SK-N-SH (cell line): ENCODE results near the gene ATP2B3. TPM values are rescaled to one million over a fixed set of nuclear protein-coding genes. Genes with fewer than 3 reads are reported as not detected.

Experiments
- CTCF ChIA-PET: fragments of 300-600, 350-600 bp; formaldehyde crosslinking; extraction: SDS; loops from one replicate; lab custom pipeline; 2021; lab: Yijun Ruan, JAX
- POLR2A ChIA-PET: fragments of 350-600 bp; sonication (Branson Sonifier 250); formaldehyde crosslinking; extraction: SDS; loops from one replicate; lab custom pipeline; 2020; ENCODE audit warnings: antibody characterized with exemption, inconsistent platforms; lab: Yijun Ruan, JAX
- DNase-seq: peaks from one replicate; pipeline ENCODE4 v3.0.0; 2012
- H2AFZ ChIP-seq: fragments of 200-600 bp; sonication (generic); 2 replicates; pipeline ENCODE4 v1.8.1; 2016; ENCODE audit warnings: antibody characterized with exemption, mild to moderate bottlenecking, low read depth
- H3F3A ChIP-seq: fragments of 200-600 bp; sonication (generic); replicated peaks from 2 replicates; pipeline ENCODE3; 2016; ENCODE audit warnings: antibody characterized with exemption, mild to moderate bottlenecking; ENCODE audit not compliant: insufficient read depth
- H3K27ac ChIP-seq, 2 experiments: fragments of 200-500 bp in 1 of 2; fragments of 200-600 bp in 1 of 2; sonication (Bioruptor generic) in 1 of 2; sonication (generic), shearing (Covaris generic) in 1 of 2; 2 replicates each; pipeline versions ENCODE4 v1.5.1 to v1.6.1; 2014 to 2016; ENCODE audit warnings: low read depth in 2 of 2, inconsistent platforms in 1 of 2, low read length in 1 of 2, mild to moderate bottlenecking in 1 of 2, mixed read lengths in 1 of 2
- H3K27me3 ChIP-seq: fragments of 200-600 bp; sonication (generic), shearing (Covaris generic); 2 replicates; pipeline ENCODE4 v1.6.1; 2016; ENCODE audit warnings: mixed run types; ENCODE audit not compliant: insufficient read depth
- H3K36me3 ChIP-seq, 2 experiments: fragments of 200-500 bp in 1 of 2; fragments of 200-600 bp in 1 of 2; sonication (Bioruptor generic) in 1 of 2; sonication (generic) in 1 of 2; replicated peaks in 1 of 2; 2 replicates each; pipeline versions ENCODE3 to v1.5.1; 2014 to 2016; ENCODE audit warnings: low read length in 1 of 2, mild to moderate bottlenecking in 1 of 2; ENCODE audit not compliant: insufficient read depth in 2 of 2, control insufficient read depth in 1 of 2
- H3K4me1 ChIP-seq, 2 experiments: fragments of 200-500 bp in 1 of 2; fragments of 200-600 bp in 1 of 2; sonication (Bioruptor generic) in 1 of 2; sonication (generic), shearing (Covaris generic) in 1 of 2; 2 replicates each; pipeline versions ENCODE4 v1.5.1 to v1.6.1; 2014 to 2016; ENCODE audit warnings: low read depth in 1 of 2, low read length in 1 of 2, mixed run types in 1 of 2; ENCODE audit not compliant: insufficient read depth in 2 of 2, control insufficient read depth in 1 of 2
- H3K4me2 ChIP-seq: fragments of 200-600 bp; sonication (generic), shearing (Covaris generic); 2 replicates; pipeline ENCODE4 v1.6.1; 2017; ENCODE audit warnings: mixed run types
- H3K4me3 ChIP-seq, 2 experiments: fragments of 200-500 bp in 1 of 2; fragments of 200-600 bp in 1 of 2; sonication (Bioruptor generic) in 1 of 2; sonication (generic), shearing (Covaris generic) in 1 of 2; 2 replicates each; pipeline versions ENCODE4 v1.5.1 to v1.8.1; 2014 to 2016; ENCODE audit warnings: low read depth in 2 of 2, inconsistent platforms in 1 of 2, low read length in 1 of 2, mild to moderate bottlenecking in 1 of 2, mixed read lengths in 1 of 2, moderate library complexity in 1 of 2
- H3K79me2 ChIP-seq: fragments of 200-600 bp; sonication (generic); 2 replicates; pipeline ENCODE4 v1.8.1; 2017; ENCODE audit warnings: mild to moderate bottlenecking; ENCODE audit not compliant: insufficient read depth
- H3K9ac ChIP-seq: fragments of 200-600 bp; sonication (generic); 2 replicates; pipeline ENCODE4 v1.6.1; 2017; ENCODE audit warnings: mixed run types
- H3K9me2 ChIP-seq: fragments of 200-600 bp; sonication (generic); 2 replicates; pipeline ENCODE4 v1.6.1; 2017; ENCODE audit warnings: mixed run types
- H3K9me3 ChIP-seq: fragments of 200-600 bp; sonication (generic); 2 replicates; pipeline ENCODE4 v1.6.1; 2017; ENCODE audit warnings: mixed run types, mild to moderate bottlenecking, moderate library complexity
- H4K20me1 ChIP-seq: fragments of 200-600 bp; sonication (generic); 2 replicates; pipeline ENCODE4 v1.6.1; 2017; ENCODE audit warnings: mild to moderate bottlenecking, mixed run types; ENCODE audit not compliant: insufficient read depth
- CHD2 ChIP-seq: fragments of 150-350 bp; IDR thresholded peaks from 2 replicates; pipeline ENCODE4 v1.6.1; 2018; ENCODE audit warnings: low read length; ENCODE audit not compliant: partially characterized antibody
- CTCF ChIP-seq: fragments of 200-600 bp; sonication (generic); IDR thresholded peaks from 2 replicates; pipeline ENCODE4 v1.6.1; 2017; ENCODE audit warnings: antibody characterized with exemption, mild to moderate bottlenecking, moderate library complexity
- FOXM1 ChIP-seq: IDR thresholded peaks from 2 replicates; pipeline ENCODE4 v1.4.0; 2012; ENCODE audit warnings: low read depth, mild to moderate bottlenecking
- GABPA ChIP-seq: IDR thresholded peaks from 2 replicates; pipeline ENCODE4 v1.4.0; 2012; ENCODE audit warnings: low read depth, mild to moderate bottlenecking
- JUND ChIP-seq: IDR thresholded peaks from 2 replicates; pipeline ENCODE4 v1.4.0; 2012
- MAX ChIP-seq: IDR thresholded peaks from 2 replicates; pipeline ENCODE4 v1.4.0; 2012; ENCODE audit warnings: low read depth
- NFIC ChIP-seq: IDR thresholded peaks from 2 replicates; pipeline ENCODE4 v1.4.0; 2012; ENCODE audit warnings: borderline replicate concordance
- NRF1 ChIP-seq: IDR thresholded peaks from 2 replicates; pipeline ENCODE4 v1.6.1; 2012; ENCODE audit warnings: low read depth, mild to moderate bottlenecking, low read length
- POLR2AphosphoS5 ChIP-seq: IDR thresholded peaks from 2 replicates; pipeline ENCODE4 v1.6.1; 2012; ENCODE audit warnings: low read depth, low read length
- RAD21 ChIP-seq: IDR thresholded peaks from 2 replicates; pipeline ENCODE4 v1.6.1; 2012; ENCODE audit warnings: mild to moderate bottlenecking, low read length
- REST ChIP-seq: IDR thresholded peaks from 2 replicates; pipeline ENCODE4 v1.6.1; 2012; ENCODE audit warnings: mild to moderate bottlenecking, low read depth, low read length, moderate library complexity
- SMC3 ChIP-seq: IDR thresholded peaks from 2 replicates; pipeline ENCODE4 v1.6.1; 2012; ENCODE audit warnings: low read depth, low read length, improper control_type of control experiment
- TCF12 ChIP-seq: IDR thresholded peaks from 2 replicates; pipeline ENCODE4 v1.4.0; 2012
- TEAD4 ChIP-seq: IDR thresholded peaks from 2 replicates; pipeline ENCODE4 v1.4.0; 2012; ENCODE audit warnings: mild to moderate bottlenecking, borderline replicate concordance; ENCODE audit not compliant: insufficient read depth
- YY1 ChIP-seq: IDR thresholded peaks from 2 replicates; pipeline ENCODE4 v1.4.0; 2012; ENCODE audit warnings: low read depth, mild to moderate bottlenecking
- WGBS: methylation state at CpG from one replicate; pipeline ENCODE4 v1.1.6; 2017; ENCODE audit warnings: low lambda C conversion rate; 5-methylcytosine and 5-hydroxymethylcytosine counted together
- polyA plus RNA-seq, 3 experiments: library from polyadenylated mRNA; depleted of rRNA; stranded (reverse); fragments of >200 nt; gene quantifications; 2 replicates each; pipeline ENCODE4 v1.2.3, GENCODE V29; 2012

The ATP2B3 gene
- polyA plus RNA-seq, 1 of the 3 experiments (the other 2 are of a cell fraction): 0.16 TPM

- no peak overlapping the region for H3K4me2 ChIP-seq
- WGBS: 67% methylated on average over 9 of the region's 18 CpGs
- no peak overlapping the region for H3K4me3 ChIP-seq
- no peaks in the 10 kb centered on the region for H3K79me2 ChIP-seq
- peaks cover 4% of the 10 kb centered on the region for H3F3A ChIP-seq
- no peaks in the 10 kb centered on the region for H3K36me3 ChIP-seq
- POLR2A ChIA-PET: no interaction called here
- H4K20me1 ChIP-seq: 0 out of 2 replicates have a peak, but pooled peaks cover 6% of the 10 kb centered on the region
- no peak overlapping the region for H3K27ac ChIP-seq
- TF ChIP-seq MAX (no peak), GABPA (no peak), YY1 (no peak), TCF12 (no peak), REST (no peak), NRF1 (no peak), JUND (no peak), POLR2AphosphoS5 (no peak), FOXM1 (no peak)
- TF ChIP-seq, all 33 proteins: peak for 0
- Histone ChIP-seq H3K27me3 (no peaks in the 10 kb centered on the region), H3K9me3 (no peaks in the 10 kb centered on the region), H3K9ac (no peak overlapping the region), H3K9me2 (no peaks in the 10 kb centered on the region), H3K4me1 (peaks cover 0 to 7% of the 10 kb centered on the region in 2 experiments; a peak in 1 of 4 replicates), H2AFZ (no peak overlapping the region)
- DNase-seq: no peak
- CTCF ChIA-PET: interaction anchor here (0.6 to 8.8 kb wide), 5 partner anchors 21 to 473 kb away, joined by 3 to 203 read pairs (median 11); partner anchors contain the start of gene HAUS7
Observed at GRCh38 chrX:153505361-153505760, 12.1 kb upstream of the ATP2B3 start.

- ChIA-PET CTCF (interaction anchor here (0.6 to 8.8 kb wide), 35 partner anchors 7 to 602 kb away, joined by 3 to 203 read pairs (median 7); partner anchors contain the start of genes ATP2B3, BGN, HAUS7 and TREX2), POLR2A (interaction anchor here (0.7 to 1.4 kb wide), 5 partner anchors 16 to 601 kb away, joined by 3 to 4 read pairs (median 3); partner anchors contain the start of gene HAUS7)
- Histone ChIP-seq H3K79me2 (no peaks in the 10 kb centered on the region), H4K20me1 (no peaks in the 10 kb centered on the region), H3K4me2 (no peak overlapping the region), H3K36me3 (no peaks in the 10 kb centered on the region), H3F3A (peaks cover 3% of the 10 kb centered on the region), H3K9me3 (no peaks in the 10 kb centered on the region), H3K9ac (no peak overlapping the region), H3K9me2 (no peaks in the 10 kb centered on the region), H3K4me3 (no peak overlapping the region; a peak in 1 of 4 replicates), H3K4me1 (peaks cover 0 to 7% of the 10 kb centered on the region in 2 experiments; a peak in 1 of 4 replicates), H3K27me3 (no peaks in the 10 kb centered on the region), H2AFZ (no peak overlapping the region), H3K27ac (no peak overlapping the region)
- peak; percentile 96 for TF ChIP-seq RAD21
- TF ChIP-seq TEAD4: no peak
- TF ChIP-seq YY1: no peak
- no peak for TF ChIP-seq REST
- TF ChIP-seq CTCF: peak; percentile 92
- no peak for TF ChIP-seq NFIC
- TF ChIP-seq SMC3: peak; percentile 96
- peak; percentile 36 for TF ChIP-seq CHD2
- TF ChIP-seq NRF1: 0 out of 2 replicates have a peak, but pooled peaks have one; percentile 29
- DNase-seq: peak; percentile 94
- WGBS: 18% methylated on average over 13 of the region's 19 CpGs
Observed at GRCh38 chrX:153507484-153508178, 9.8 kb upstream of the ATP2B3 start.
